GM12878 (cell line): ENCODE results near the gene WEE2. TPM values are rescaled to one million over a fixed set of nuclear protein-coding genes. Genes with fewer than 3 reads are reported as not detected.

Source experiments
- CBFB ChIP-seq: IDR thresholded peaks from 2 replicates; pipeline ENCODE4 v1.6.1; 2016; ENCODE audit warnings: antibody characterized with exemption, low read depth
- CBX5 ChIP-seq: sonication (generic); IDR thresholded peaks from 2 replicates; pipeline ENCODE4 v1.6.1; 2016; ENCODE audit warnings: low read depth, moderate library complexity, mild to moderate bottlenecking, inconsistent platforms
- GATAD2B ChIP-seq: fragments of 450-650 bp; conservative IDR thresholded peaks from 2 replicates; pipeline ENCODE4 v1.6.1; 2017; ENCODE audit warnings: low read depth, mild to moderate bottlenecking, moderate library complexity
- JUND ChIP-seq: IDR thresholded peaks from 2 replicates; pipeline ENCODE4 v1.6.1; 2012; ENCODE audit warnings: low read depth, mild to moderate bottlenecking, low read length, improper control_type of control experiment, moderate library complexity
- KLF5 ChIP-seq: fragments of 450-650 bp; IDR thresholded peaks from 2 replicates; pipeline ENCODE4 v1.6.1; 2014; ENCODE audit warnings: mild to moderate bottlenecking; ENCODE audit not compliant: partially characterized antibody
- LARP7 ChIP-seq: fragments of 450-650 bp; IDR thresholded peaks from 2 replicates; pipeline ENCODE4 v1.6.1; 2017; ENCODE audit warnings: mild to moderate bottlenecking
- RB1 ChIP-seq: fragments of 450-650 bp; formaldehyde crosslinking; IDR thresholded peaks from 2 replicates; pipeline ENCODE4 v1.6.1; 2017; ENCODE audit warnings: mild to moderate bottlenecking, borderline replicate concordance
- SP1 ChIP-seq: IDR thresholded peaks from one replicate; pipeline ENCODE4 v1.6.1; 2011; ENCODE audit warnings: low read depth, low read length
- SRF ChIP-seq, 2 experiments: IDR thresholded peaks; 2 replicates each; pipeline ENCODE4 v1.6.1; 2011; ENCODE audit warnings: low read depth in 2 of 2, low read length in 2 of 2, mild to moderate bottlenecking in 1 of 2, moderate library complexity in 1 of 2
- SUZ12 ChIP-seq: fragments of 200-600 bp; sonication (generic); IDR thresholded peaks from one replicate; pipeline ENCODE4 v1.6.1; 2018; ENCODE audit warnings: antibody characterized with exemption, mild to moderate bottlenecking; ENCODE audit not compliant: unreplicated experiment
- TCF12 ChIP-seq: IDR thresholded peaks from 2 replicates; pipeline ENCODE4 v1.6.1; 2011; ENCODE audit warnings: low read depth, mild to moderate bottlenecking, low read length
- ZNF207 ChIP-seq: fragments of 450-650 bp; IDR thresholded peaks from 2 replicates; pipeline ENCODE4 v1.6.1; 2014; ENCODE audit warnings: antibody characterized with exemption, mild to moderate bottlenecking, borderline replicate concordance
- ZNF384 ChIP-seq: IDR thresholded peaks from 2 replicates; pipeline ENCODE4 v1.6.1; 2012; ENCODE audit warnings: low read depth, mild to moderate bottlenecking, low read length, improper control_type of control experiment, borderline replicate concordance
- ZSCAN29 ChIP-seq: fragments of 450-650 bp; IDR thresholded peaks from 2 replicates; pipeline ENCODE4 v1.6.1; 2017; ENCODE audit warnings: mild to moderate bottlenecking, moderate library complexity
- polyA plus RNA-seq, 11 experiments: library from polyadenylated mRNA; depleted of rRNA in 4 of 11; unstranded in 6 of 11; stranded (reverse) in 5 of 11; fragments of >200 nt; fragmentation: Nextera tagmentation in 4 of 11; fragmentation: Illumina TruSeq in 1 of 11; extraction: Ambion mirVana in 4 of 11; extraction: Trizol in 1 of 11; gene quantifications; 1 replicate in 1 of 11; 2 replicates in 10 of 11; pipeline versions ENCODE4 v1.2.1 to v1.2.3, GENCODE V29; 2011 to 2016; ENCODE audit warnings: inconsistent platforms in 2 of 11, missing spikeins in 2 of 11, low read depth in 1 of 11
- total RNA-seq, 4 experiments: library from RNA; depleted of rRNA in 3 of 4; stranded (reverse); fragments of >200 nt in 3 of 4; fragmentation: Illumina TruSeq in 1 of 4; extraction: Trizol in 1 of 4; gene quantifications; 2 replicates each; pipeline versions ENCODE4 v1.2.1 to v1.2.3, GENCODE V29; 2013 to 2021
- TF ChIP-seq, protein P1 (sequence below): IDR thresholded peaks from 2 replicates; pipeline ENCODE4 v1.6.1; 2011; ENCODE audit warnings: borderline replicate concordance, low read depth, mild to moderate bottlenecking, moderate library complexity, mixed read lengths, low read length; ENCODE audit not compliant: insufficient read depth; ENCODE audit errors: extremely low read length
- TF ChIP-seq, protein P2 (sequence below): fragments of 450-650 bp; IDR thresholded peaks from 2 replicates; pipeline ENCODE4 v1.6.1; 2017; ENCODE audit warnings: borderline replicate concordance
- TF ChIP-seq, protein P3 (sequence below): fragments of 450-650 bp; IDR thresholded peaks from 2 replicates; pipeline ENCODE4 v1.6.1; 2018; ENCODE audit warnings: borderline replicate concordance, mild to moderate bottlenecking; ENCODE audit not compliant: partially characterized antibody
- TF ChIP-seq, protein P4 (sequence below): fragments of 450-650 bp; IDR thresholded peaks from 2 replicates; pipeline ENCODE4 v1.6.1; 2017; ENCODE audit warnings: mild to moderate bottlenecking
- TF ChIP-seq, protein P5 (sequence below): fragments of 450-650 bp; IDR thresholded peaks from 2 replicates; pipeline ENCODE4 v1.6.1; 2016; ENCODE audit warnings: mild to moderate bottlenecking
- TF ChIP-seq, protein P6 (sequence below): IDR thresholded peaks from 2 replicates; pipeline ENCODE4 v1.6.1; 2012; ENCODE audit warnings: low read length, inconsistent platforms

WEE2 gene
- total and polyA plus RNA-seq, 10 of the 15 experiments (the other 5 are each of a cell fraction or from before 2014, with no cell fraction given) = 0.02 to 0.03 (median 0.03) TPM; not detected in 7

DNA sequence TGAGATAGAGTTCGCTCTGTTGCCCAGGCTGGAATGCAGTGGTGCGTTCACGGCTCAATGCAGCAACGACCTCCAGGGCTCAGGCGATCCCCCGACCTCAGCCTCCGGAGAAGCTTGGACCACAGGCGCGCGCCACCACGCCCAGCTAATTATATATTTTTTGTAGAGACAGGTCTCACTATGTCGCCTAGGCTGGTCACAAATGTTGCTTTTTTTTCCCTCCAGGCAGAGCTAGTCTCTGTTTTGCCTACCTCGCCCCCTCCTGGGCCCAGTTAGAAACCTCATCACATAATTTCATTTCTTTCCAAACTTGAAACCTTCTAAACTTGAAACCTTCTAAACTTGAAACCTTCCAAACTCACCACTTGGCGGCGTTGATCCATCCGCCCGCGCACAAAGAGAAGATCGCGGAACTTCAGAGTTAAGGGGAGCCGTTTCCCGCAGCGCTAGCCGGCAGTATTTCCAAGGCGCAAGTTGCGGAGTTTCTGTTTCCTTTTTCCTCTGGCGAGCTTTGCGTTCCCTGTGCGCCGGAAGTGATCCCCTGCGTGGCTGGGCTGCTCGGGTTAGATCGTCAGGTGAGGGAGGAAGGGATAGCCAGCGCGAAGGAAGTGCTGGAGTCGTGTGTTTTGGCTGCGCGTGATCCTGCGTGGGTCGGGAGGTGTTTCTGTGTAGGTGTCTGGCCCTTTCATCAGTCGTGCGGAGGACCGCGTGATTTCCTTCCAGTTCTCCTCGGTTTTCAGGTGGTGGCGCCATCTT, 29.9 kb downstream of the WEE2 start, which contains the start of gene SSBP1 (continued):
- TF ChIP-seq, protein P1, sequence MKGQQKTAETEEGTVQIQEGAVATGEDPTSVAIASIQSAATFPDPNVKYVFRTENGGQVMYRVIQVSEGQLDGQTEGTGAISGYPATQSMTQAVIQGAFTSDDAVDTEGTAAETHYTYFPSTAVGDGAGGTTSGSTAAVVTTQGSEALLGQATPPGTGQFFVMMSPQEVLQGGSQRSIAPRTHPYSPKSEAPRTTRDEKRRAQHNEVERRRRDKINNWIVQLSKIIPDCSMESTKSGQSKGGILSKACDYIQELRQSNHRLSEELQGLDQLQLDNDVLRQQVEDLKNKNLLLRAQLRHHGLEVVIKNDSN = no peak
- TF ChIP-seq SUZ12 (no peak), ZSCAN29 (no peak), KLF5 (peak; percentile 91), CBFB (0 out of 2 replicates have a peak, but pooled peaks have one; percentile 49), SRF (IDR thresholded peaks at IDR 0.05; ENCODE audit: low read depth in 2 of 2, low read length in 2 of 2) (peak in 1 of 2 experiments; percentile 92; a peak in 3 of 4 replicates), TCF12 (0 out of 2 replicates have a peak, but pooled peaks have one; percentile 28), RB1 (peak; percentile 94; the same call in 1 of the 2 replicates), JUND (no peak), GATAD2B (peak; percentile 63), CBX5 (peak; percentile 99), ZNF384 (peak; percentile 50; the same call in 1 of the 2 replicates), LARP7 (peak; percentile 81), SP1 (peak; percentile 87), ZNF207 (peak; percentile 100)
- TF ChIP-seq, protein P2, sequence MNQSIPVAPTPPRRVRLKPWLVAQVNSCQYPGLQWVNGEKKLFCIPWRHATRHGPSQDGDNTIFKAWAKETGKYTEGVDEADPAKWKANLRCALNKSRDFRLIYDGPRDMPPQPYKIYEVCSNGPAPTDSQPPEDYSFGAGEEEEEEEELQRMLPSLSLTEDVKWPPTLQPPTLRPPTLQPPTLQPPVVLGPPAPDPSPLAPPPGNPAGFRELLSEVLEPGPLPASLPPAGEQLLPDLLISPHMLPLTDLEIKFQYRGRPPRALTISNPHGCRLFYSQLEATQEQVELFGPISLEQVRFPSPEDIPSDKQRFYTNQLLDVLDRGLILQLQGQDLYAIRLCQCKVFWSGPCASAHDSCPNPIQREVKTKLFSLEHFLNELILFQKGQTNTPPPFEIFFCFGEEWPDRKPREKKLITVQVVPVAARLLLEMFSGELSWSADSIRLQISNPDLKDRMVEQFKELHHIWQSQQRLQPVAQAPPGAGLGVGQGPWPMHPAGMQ = peak; percentile 36; the same call in 1 of the 2 replicates
- TF ChIP-seq, protein P3, sequence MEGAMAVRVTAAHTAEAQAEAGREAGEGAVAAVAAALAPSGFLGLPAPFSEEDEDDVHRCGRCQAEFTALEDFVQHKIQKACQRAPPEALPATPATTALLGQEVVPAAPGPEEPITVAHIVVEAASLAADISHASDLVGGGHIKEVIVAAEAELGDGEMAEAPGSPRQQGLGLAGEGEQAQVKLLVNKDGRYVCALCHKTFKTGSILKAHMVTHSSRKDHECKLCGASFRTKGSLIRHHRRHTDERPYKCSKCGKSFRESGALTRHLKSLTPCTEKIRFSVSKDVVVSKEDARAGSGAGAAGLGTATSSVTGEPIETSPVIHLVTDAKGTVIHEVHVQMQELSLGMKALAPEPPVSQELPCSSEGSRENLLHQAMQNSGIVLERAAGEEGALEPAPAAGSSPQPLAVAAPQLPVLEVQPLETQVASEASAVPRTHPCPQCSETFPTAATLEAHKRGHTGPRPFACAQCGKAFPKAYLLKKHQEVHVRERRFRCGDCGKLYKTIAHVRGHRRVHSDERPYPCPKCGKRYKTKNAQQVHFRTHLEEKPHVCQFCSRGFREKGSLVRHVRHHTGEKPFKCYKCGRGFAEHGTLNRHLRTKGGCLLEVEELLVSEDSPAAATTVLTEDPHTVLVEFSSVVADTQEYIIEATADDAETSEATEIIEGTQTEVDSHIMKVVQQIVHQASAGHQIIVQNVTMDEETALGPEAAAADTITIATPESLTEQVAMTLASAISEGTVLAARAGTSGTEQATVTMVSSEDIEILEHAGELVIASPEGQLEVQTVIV = peak; percentile 89
- TF ChIP-seq, protein P4, sequence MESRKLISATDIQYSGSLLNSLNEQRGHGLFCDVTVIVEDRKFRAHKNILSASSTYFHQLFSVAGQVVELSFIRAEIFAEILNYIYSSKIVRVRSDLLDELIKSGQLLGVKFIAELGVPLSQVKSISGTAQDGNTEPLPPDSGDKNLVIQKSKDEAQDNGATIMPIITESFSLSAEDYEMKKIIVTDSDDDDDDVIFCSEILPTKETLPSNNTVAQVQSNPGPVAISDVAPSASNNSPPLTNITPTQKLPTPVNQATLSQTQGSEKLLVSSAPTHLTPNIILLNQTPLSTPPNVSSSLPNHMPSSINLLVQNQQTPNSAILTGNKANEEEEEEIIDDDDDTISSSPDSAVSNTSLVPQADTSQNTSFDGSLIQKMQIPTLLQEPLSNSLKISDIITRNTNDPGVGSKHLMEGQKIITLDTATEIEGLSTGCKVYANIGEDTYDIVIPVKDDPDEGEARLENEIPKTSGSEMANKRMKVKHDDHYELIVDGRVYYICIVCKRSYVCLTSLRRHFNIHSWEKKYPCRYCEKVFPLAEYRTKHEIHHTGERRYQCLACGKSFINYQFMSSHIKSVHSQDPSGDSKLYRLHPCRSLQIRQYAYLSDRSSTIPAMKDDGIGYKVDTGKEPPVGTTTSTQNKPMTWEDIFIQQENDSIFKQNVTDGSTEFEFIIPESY = peak; percentile 56
- TF ChIP-seq, protein P5, sequence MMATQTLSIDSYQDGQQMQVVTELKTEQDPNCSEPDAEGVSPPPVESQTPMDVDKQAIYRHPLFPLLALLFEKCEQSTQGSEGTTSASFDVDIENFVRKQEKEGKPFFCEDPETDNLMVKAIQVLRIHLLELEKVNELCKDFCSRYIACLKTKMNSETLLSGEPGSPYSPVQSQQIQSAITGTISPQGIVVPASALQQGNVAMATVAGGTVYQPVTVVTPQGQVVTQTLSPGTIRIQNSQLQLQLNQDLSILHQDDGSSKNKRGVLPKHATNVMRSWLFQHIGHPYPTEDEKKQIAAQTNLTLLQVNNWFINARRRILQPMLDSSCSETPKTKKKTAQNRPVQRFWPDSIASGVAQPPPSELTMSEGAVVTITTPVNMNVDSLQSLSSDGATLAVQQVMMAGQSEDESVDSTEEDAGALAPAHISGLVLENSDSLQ = peak; percentile 69
- TF ChIP-seq, protein P6, sequence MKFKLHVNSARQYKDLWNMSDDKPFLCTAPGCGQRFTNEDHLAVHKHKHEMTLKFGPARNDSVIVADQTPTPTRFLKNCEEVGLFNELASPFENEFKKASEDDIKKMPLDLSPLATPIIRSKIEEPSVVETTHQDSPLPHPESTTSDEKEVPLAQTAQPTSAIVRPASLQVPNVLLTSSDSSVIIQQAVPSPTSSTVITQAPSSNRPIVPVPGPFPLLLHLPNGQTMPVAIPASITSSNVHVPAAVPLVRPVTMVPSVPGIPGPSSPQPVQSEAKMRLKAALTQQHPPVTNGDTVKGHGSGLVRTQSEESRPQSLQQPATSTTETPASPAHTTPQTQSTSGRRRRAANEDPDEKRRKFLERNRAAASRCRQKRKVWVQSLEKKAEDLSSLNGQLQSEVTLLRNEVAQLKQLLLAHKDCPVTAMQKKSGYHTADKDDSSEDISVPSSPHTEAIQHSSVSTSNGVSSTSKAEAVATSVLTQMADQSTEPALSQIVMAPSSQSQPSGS = peak; percentile 86; the same call in 1 of the 2 replicates
